Loucy (cell line): Measurements from ENCODE around the gene PANK4.

Source experiments
- H2AFZ ChIP-seq: fragments of 200-600 bp; sonication (generic); 2 replicates; pipeline ENCODE4 v1.6.0; 2016; ENCODE audit warnings: antibody characterized with exemption, mild to moderate bottlenecking, low read length, moderate library complexity
- H3F3A ChIP-seq: fragments of 200-600 bp; 2 replicates; pipeline ENCODE4 v1.6.0; 2016; ENCODE audit warnings: antibody characterized with exemption, low read depth, mild to moderate bottlenecking
- H3K27me3 ChIP-seq: fragments of 200-600 bp; sonication (generic); 2 replicates; pipeline ENCODE4 v1.6.1; 2014; ENCODE audit warnings: low read length, mild to moderate bottlenecking; ENCODE audit not compliant: insufficient read depth, poor library complexity, severe bottlenecking
- H3K36me3 ChIP-seq: fragments of 200-600 bp; sonication (generic); 2 replicates; pipeline ENCODE4 v1.6.1; 2016; ENCODE audit warnings: low read length; ENCODE audit not compliant: insufficient read depth
- H3K4me1 ChIP-seq: fragments of 200-600 bp; sonication (generic); 2 replicates; pipeline ENCODE4 v1.5.1; 2014; ENCODE audit warnings: low read length, mild to moderate bottlenecking; ENCODE audit not compliant: insufficient read depth, poor library complexity, severe bottlenecking
- H3K4me2 ChIP-seq: fragments of 200-600 bp; sonication (generic); 2 replicates; pipeline ENCODE4 v1.6.0; 2014; ENCODE audit warnings: antibody characterized with exemption, low read length, low read depth, mild to moderate bottlenecking; ENCODE audit not compliant: poor library complexity, severe bottlenecking
- H3K4me3 ChIP-seq: fragments of 200-600 bp; sonication (generic); 2 replicates; pipeline ENCODE4 v1.5.1; 2014; ENCODE audit warnings: low read length, mild to moderate bottlenecking, mixed read lengths; ENCODE audit not compliant: poor library complexity, severe bottlenecking
- H3K79me2 ChIP-seq: fragments of 200-600 bp; sonication (generic); 2 replicates; pipeline ENCODE4 v1.6.1; 2014; ENCODE audit warnings: low read length; ENCODE audit not compliant: insufficient read depth
- H3K9ac ChIP-seq: fragments of 200-600 bp; sonication (generic); 2 replicates; pipeline ENCODE4 v1.6.0; 2014; ENCODE audit warnings: mild to moderate bottlenecking, low read depth, low read length, moderate library complexity; ENCODE audit not compliant: poor library complexity, severe bottlenecking
- H3K9me2 ChIP-seq: fragments of 200-600 bp; sonication (generic); replicated peaks from 2 replicates; pipeline ENCODE4 v1.6.1; 2016; ENCODE audit warnings: low read depth, low read length, mixed read lengths
- H3K9me3 ChIP-seq: fragments of 200-600 bp; sonication (generic); 2 replicates; pipeline ENCODE4 v1.6.1; 2014; ENCODE audit warnings: mild to moderate bottlenecking, antibody characterized with exemption, low read length, low read depth; ENCODE audit not compliant: insufficient read depth
- H4K20me1 ChIP-seq: fragments of 200-600 bp; sonication (generic); 2 replicates; pipeline ENCODE4 v1.6.0; 2014; ENCODE audit warnings: antibody characterized with exemption, low read length, mild to moderate bottlenecking; ENCODE audit not compliant: insufficient read depth, poor library complexity, severe bottlenecking
- CTCF ChIP-seq: fragments of 200-600 bp; sonication (generic); conservative IDR thresholded peaks from 2 replicates; pipeline ENCODE4 v1.5.1; 2014; ENCODE audit warnings: mild to moderate bottlenecking, antibody characterized with exemption, low read length
- EZH2phosphoT487 ChIP-seq: fragments of 200-600 bp; IDR thresholded peaks from 2 replicates; pipeline ENCODE4 v1.6.1; 2018; ENCODE audit warnings: antibody characterized with exemption, mild to moderate bottlenecking, moderate library complexity, borderline replicate concordance

Gene PANK4

DNA sequence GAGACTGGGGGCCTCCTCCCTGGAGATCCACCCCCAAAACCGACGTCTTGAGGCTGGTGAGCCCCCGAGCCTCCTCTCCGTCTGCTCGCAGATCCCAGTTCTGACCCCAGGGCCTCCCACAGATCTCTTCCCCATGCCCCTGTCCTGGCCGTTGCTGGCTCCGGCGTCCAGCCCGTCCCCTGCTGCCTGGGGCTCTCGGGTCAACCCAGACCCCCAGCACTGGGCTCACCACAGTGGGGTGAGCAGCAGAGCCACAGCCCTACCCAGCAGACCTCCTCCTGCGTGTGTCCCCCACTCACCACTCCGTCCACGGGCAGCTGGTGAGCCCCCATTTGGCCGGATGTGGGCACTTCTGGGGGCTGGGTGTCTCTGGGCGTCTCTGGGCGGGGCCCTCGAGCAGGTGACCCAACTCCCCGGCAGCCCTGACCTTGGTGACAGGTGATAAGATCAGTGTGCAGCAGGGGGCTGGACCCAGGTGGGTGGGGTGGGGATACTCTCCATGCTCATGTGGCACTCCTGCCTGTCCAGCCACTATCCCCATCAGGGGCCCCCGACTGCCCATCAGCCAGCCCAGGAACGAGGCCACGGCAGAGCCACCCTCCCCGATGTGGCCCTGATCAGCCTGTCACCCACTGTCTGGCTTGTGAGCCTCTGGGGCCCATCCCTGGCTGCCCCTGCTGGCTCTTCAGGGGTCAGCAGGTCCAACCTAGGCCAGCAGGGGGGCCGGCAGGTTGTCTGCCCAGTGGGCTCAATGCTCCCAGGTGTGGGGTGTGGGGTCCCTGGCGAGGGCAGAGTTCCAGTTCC is 30.5 kb upstream of the PANK4 start:
- Histone ChIP-seq H3K4me2 (peak overlapping the region; percentile 95), H3K4me1 (peaks cover 27% of the 10 kb centered on the region), H3K79me2 (peaks cover 21% of the 10 kb centered on the region), H3K27me3 (no peaks in the 10 kb centered on the region), H4K20me1 (peaks cover 9% of the 10 kb centered on the region), H3K9ac (peak overlapping the region; percentile 97), H3K9me2 (no peaks in the 10 kb centered on the region), H3K9me3 (no peaks in the 10 kb centered on the region), H3K36me3 (no peaks in the 10 kb centered on the region), H3F3A (no peaks in the 10 kb centered on the region), H3K4me3 (peak overlapping the region; percentile 84), H2AFZ (no peak overlapping the region)
- TF ChIP-seq CTCF (peak; percentile 36), EZH2phosphoT487 (no peak)

DNA sequence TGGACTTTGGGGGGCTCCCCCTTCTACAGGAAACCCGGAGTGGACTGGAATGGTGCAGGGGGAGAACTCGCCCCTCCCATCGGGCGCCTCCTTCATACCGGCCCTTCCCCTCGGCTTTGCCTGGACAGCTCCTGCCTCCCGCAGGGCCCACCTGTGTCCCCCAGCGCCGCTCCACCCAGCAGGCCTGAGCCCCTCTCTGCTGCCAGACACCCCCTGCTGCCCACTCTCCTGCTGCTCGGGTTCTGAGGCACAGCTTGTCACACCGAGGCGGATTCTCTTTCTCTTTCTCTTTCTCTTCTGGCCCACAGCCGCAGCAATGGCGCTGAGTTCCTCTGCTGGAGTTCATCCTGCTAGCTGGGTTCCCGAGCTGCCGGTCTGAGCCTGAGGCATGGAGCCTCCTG is 29.9 kb upstream of the PANK4 start, which contains the start of gene TNFRSF14:
Gene TNFRSF14 (plus strand): TSS at position 95 of the 401 bp plus-strand sequence. CDS start 294 bp downstream, at position 389.
- Histone ChIP-seq H3K4me3 (peak within 1 kb of the TSS; percentile 84), H3K9me2 (no peaks in the 10 kb centered on the region), H3K9ac (peak within 1 kb of the TSS; percentile 97), H3F3A (no peaks in the 10 kb centered on the region), H3K4me2 (peak within 1 kb of the TSS; percentile 95), H3K9me3 (no peaks in the 10 kb centered on the region), H3K79me2 (peaks cover 21% of the 10 kb centered on the region), H3K27me3 (no peaks in the 10 kb centered on the region), H2AFZ (no peak within 1 kb of the TSS), H4K20me1 (peaks cover 9% of the 10 kb centered on the region), H3K4me1 (peaks cover 27% of the 10 kb centered on the region), H3K36me3 (no peaks in the 10 kb centered on the region)
- TF ChIP-seq EZH2phosphoT487 (no peak), CTCF (no peak; the same call in 1 of the 2 replicates)

- H3K9me3 ChIP-seq = no peaks in the 10 kb centered on the region
- no peaks in the 10 kb centered on the region for H3K36me3 ChIP-seq
- no peak for TF ChIP-seq CTCF
- no peak for TF ChIP-seq EZH2phosphoT487
- peak overlapping the region; percentile 95 for H3K4me2 ChIP-seq
- H3K9ac ChIP-seq = peak overlapping the region; percentile 97
- no peaks in the 10 kb centered on the region for H3K9me2 ChIP-seq
- H2AFZ ChIP-seq = no peak overlapping the region
- H3F3A ChIP-seq = no peaks in the 10 kb centered on the region
- no peaks in the 10 kb centered on the region for H3K27me3 ChIP-seq
- peaks cover 9% of the 10 kb centered on the region for H4K20me1 ChIP-seq
- peaks cover 21% of the 10 kb centered on the region for H3K79me2 ChIP-seq
- H3K4me3 ChIP-seq = peak overlapping the region; percentile 84
- H3K4me1 ChIP-seq = peaks cover 27% of the 10 kb centered on the region
Observed at GRCh38 chr1:2555634-2556276, 29.4 kb upstream of the PANK4 start.
